Measurements from ENCODE around the gene SLC40A1. TPM values are rescaled to one million over a fixed set of nuclear protein-coding genes. Genes with fewer than 3 reads are reported as not detected.
A peak's percentile ranks its signal among the peaks of the same experiment; 100 is the strongest.

Gene SLC40A1
- total RNA-seq, 2 donors from 2014 or later = 76.5 to 118 TPM

DNA sequence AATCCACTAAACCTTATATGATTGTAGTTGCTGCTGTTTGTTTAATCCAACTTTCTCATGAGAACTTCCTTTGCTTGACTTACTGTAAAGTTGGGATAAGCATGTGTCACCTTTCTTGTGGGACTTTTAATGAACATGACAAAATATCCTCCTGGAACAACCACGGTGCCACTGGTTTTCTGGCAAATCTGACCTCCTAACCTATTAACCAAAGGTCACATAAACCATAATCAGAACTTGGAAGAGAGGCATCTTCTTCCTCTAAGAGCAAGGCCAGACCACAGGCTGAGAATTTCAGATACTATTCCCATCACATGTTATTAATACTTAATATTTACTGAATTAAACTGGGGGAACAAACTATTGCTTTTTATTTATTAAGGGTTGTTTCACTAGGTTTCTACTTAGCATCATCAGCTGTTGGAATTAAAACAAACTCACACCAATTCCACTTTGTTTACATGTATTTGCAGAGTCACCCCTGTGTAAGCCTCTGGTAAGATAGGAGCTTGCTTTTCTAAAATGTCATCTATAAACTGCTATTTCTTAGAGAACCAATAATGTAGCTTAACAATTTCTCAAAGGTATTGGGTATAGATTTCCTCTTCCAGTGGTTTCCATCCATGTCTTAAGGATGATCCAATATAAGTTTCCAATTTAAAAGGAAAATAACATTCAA is 2.2 kb downstream of the SLC40A1 start:
- DNase-seq (ENCODE audit: low spot score) (no peak), ATAC-seq (ENCODE audit: insufficient number of reproducible peaks, low FRiP score, low read depth) (no peak)
- Histone ChIP-seq H3K4me1 (ENCODE audit: control insufficient read depth in 1 of 2, low read depth in 2 of 2) (peaks cover 15 to 60% of the 10 kb centered on the region in 2 donors), H3K9me3 (no peaks in the 10 kb centered on the region), H3K27me3 (replicated peaks; ENCODE audit: insufficient read depth) (no peaks in the 10 kb centered on the region), H3K27ac (peak overlapping the region; percentile 8 to 90), H3K4me3 (peak overlapping the region; percentile 94), H3K36me3 (peaks cover 3% of the 10 kb centered on the region)
- TF ChIP-seq, protein P1, sequence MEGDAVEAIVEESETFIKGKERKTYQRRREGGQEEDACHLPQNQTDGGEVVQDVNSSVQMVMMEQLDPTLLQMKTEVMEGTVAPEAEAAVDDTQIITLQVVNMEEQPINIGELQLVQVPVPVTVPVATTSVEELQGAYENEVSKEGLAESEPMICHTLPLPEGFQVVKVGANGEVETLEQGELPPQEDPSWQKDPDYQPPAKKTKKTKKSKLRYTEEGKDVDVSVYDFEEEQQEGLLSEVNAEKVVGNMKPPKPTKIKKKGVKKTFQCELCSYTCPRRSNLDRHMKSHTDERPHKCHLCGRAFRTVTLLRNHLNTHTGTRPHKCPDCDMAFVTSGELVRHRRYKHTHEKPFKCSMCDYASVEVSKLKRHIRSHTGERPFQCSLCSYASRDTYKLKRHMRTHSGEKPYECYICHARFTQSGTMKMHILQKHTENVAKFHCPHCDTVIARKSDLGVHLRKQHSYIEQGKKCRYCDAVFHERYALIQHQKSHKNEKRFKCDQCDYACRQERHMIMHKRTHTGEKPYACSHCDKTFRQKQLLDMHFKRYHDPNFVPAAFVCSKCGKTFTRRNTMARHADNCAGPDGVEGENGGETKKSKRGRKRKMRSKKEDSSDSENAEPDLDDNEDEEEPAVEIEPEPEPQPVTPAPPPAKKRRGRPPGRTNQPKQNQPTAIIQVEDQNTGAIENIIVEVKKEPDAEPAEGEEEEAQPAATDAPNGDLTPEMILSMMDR (IDR thresholded peaks at IDR 0.05) = no peak

GRCh38 chr2:189577121-189577520 is 3.5 kb downstream of the SLC40A1 start:
- peaks cover 7% of the 10 kb centered on the region for H3K36me3 ChIP-seq
- H3K27ac ChIP-seq = peak overlapping the region; percentile 4 to 90
- H3K27me3 ChIP-seq (replicated peaks; ENCODE audit: insufficient read depth) = no peaks in the 10 kb centered on the region
- H3K4me1 ChIP-seq (ENCODE audit: control insufficient read depth in 1 of 2, low read depth in 2 of 2) = peaks cover 16 to 68% of the 10 kb centered on the region in 2 donors
- no peak for DNase-seq (ENCODE audit: low spot score)
- TF ChIP-seq, protein P1 (IDR thresholded peaks at IDR 0.05) = no peak
- peak overlapping the region; percentile 94 for H3K4me3 ChIP-seq
- no peaks in the 10 kb centered on the region for H3K9me3 ChIP-seq
- no peak for ATAC-seq (ENCODE audit: insufficient number of reproducible peaks, low FRiP score, low read depth)

GRCh38 chr2:189576396-189576795 is 4.2 kb downstream of the SLC40A1 start:
- peaks cover 7% of the 10 kb centered on the region for H3K36me3 ChIP-seq
- no peak for ATAC-seq (ENCODE audit: insufficient number of reproducible peaks, low FRiP score, low read depth)
- peaks cover 16 to 68% of the 10 kb centered on the region in 2 donors for H3K4me1 ChIP-seq (ENCODE audit: control insufficient read depth in 1 of 2, low read depth in 2 of 2)
- no peaks in the 10 kb centered on the region for H3K27me3 ChIP-seq (replicated peaks; ENCODE audit: insufficient read depth)
- H3K9me3 ChIP-seq = no peaks in the 10 kb centered on the region
- TF ChIP-seq, protein P1 (IDR thresholded peaks at IDR 0.05) = no peak
- peak overlapping the region; percentile 94 for H3K4me3 ChIP-seq
- DNase-seq (ENCODE audit: low spot score) = no peak
- H3K27ac ChIP-seq = peak overlapping the region; percentile 4 to 90

- peaks cover 21 to 78% of the 10 kb centered on the region in 2 donors for H3K4me1 ChIP-seq (ENCODE audit: control insufficient read depth in 1 of 2, low read depth in 2 of 2)
- ATAC-seq (ENCODE audit: insufficient number of reproducible peaks, low FRiP score, low read depth) = no peak
- DNase-seq (ENCODE audit: low spot score) = no peak
- peak overlapping the region; percentile 94 for H3K4me3 ChIP-seq
- H3K36me3 ChIP-seq = peaks cover 7% of the 10 kb centered on the region
- peak overlapping the region; percentile 65 to 90 for H3K27ac ChIP-seq
- TF ChIP-seq, protein P1 (IDR thresholded peaks at IDR 0.05) = no peak
- no peaks in the 10 kb centered on the region for H3K9me3 ChIP-seq
- no peaks in the 10 kb centered on the region for H3K27me3 ChIP-seq (replicated peaks; ENCODE audit: insufficient read depth)
Measured at GRCh38 chr2:189574793-189575475, 5.7 kb downstream of the SLC40A1 start.

- Histone ChIP-seq H3K27ac (peak overlapping the region in 1 of 2 donors; percentile 9), H3K27me3 (replicated peaks; ENCODE audit: insufficient read depth) (no peaks in the 10 kb centered on the region), H3K4me3 (no peak overlapping the region), H3K36me3 (peaks cover 15% of the 10 kb centered on the region), H3K9me3 (no peaks in the 10 kb centered on the region), H3K4me1 (ENCODE audit: control insufficient read depth in 1 of 2, low read depth in 2 of 2) (peaks cover 37 to 93% of the 10 kb centered on the region in 2 donors)
- ATAC-seq (ENCODE audit: insufficient number of reproducible peaks, low FRiP score, low read depth) = no peak
- TF ChIP-seq, protein P1 (IDR thresholded peaks at IDR 0.05) = no peak
- DNase-seq (ENCODE audit: low spot score) = no peak
Measured at GRCh38 chr2:189570570-189571031, 10.0 kb downstream of the SLC40A1 start.
